Activated T-helper 2 cell treated with anti-CD3 and anti-CD28 coated beads, Interferon-gamma antibody, Interleukin-2, Interleukin-4, amounts not matched to agents 10 μg/mL and 5 μg/mL and 100 μg/mL, durations not matched to agents 14 hours and 24 hours and 36 hours (primary cell): ENCODE results near the gene CNTN1. TPM values are rescaled to one million over a fixed set of nuclear protein-coding genes. Genes with fewer than 3 reads are reported as not detected.

Experiments used
- DNase-seq: peaks from one replicate; pipeline ENCODE4 v3.0.0; 2021; ENCODE audit warnings: low spot score
- H3K27ac Mint-ChIP-seq: one replicate; pipeline ENCODE4 v1.8.0; 2021; ENCODE audit warnings: mixed read lengths
- H3K27me3 Mint-ChIP-seq: one replicate; pipeline ENCODE4 v1.8.0; 2021; ENCODE audit warnings: low read depth, mixed read lengths
- H3K36me3 Mint-ChIP-seq: one replicate; pipeline ENCODE4 v1.8.0; 2021; ENCODE audit warnings: low read depth, mixed read lengths
- H3K4me1 Mint-ChIP-seq: one replicate; pipeline ENCODE4 v1.8.0; 2021; ENCODE audit warnings: low read depth, mixed read lengths
- H3K4me3 Mint-ChIP-seq: one replicate; pipeline ENCODE4 v1.8.0; 2021; ENCODE audit warnings: low read depth, mild to moderate bottlenecking, moderate library complexity, mixed read lengths
- H3K9me3 Mint-ChIP-seq: one replicate; pipeline ENCODE4 v1.8.0; 2021; ENCODE audit warnings: mixed read lengths
- intact Hi-C: fragments of 100-400 bp; cut with micrococcal nuclease; formaldehyde crosslinking; loops from one replicate; pipeline ENCODE4 v1.15.1; 2023
- total RNA-seq: library from RNA; stranded (reverse); gene quantifications from 2 replicates; pipeline ENCODE4 v1.2.3, GENCODE V29; 2022

CNTN1 gene
- not detected in 2 replicates for total RNA-seq

- Mint-ChIP-seq H3K36me3 (no peaks in the 10 kb centered on the region), H3K4me1 (no peaks in the 10 kb centered on the region), H3K4me3 (no peak within 1 kb of the TSS), H3K9me3 (no peaks in the 10 kb centered on the region), H3K27ac (no peak within 1 kb of the TSS), H3K27me3 (peaks cover 22% of the 10 kb centered on the region)
- intact Hi-C loops = no loop called here
- no peak for DNase-seq
Observed at GRCh38 chr12:40691913-40692764, at the start of gene CNTN1. TSS of gene CNTN1 (plus strand) at chr12:40692439.

GRCh38 chr12:40643506-40643905, 48.7 kb upstream of the CNTN1 start:
- intact Hi-C loops = no loop called here

GRCh38 chr12:40643976-40644375, 48.3 kb upstream of the CNTN1 start:
- Mint-ChIP-seq H3K9me3 (peaks cover 6% of the 10 kb centered on the region), H3K4me1 (no peaks in the 10 kb centered on the region), H3K36me3 (no peaks in the 10 kb centered on the region), H3K4me3 (no peak overlapping the region), H3K27me3 (no peaks in the 10 kb centered on the region), H3K27ac (no peak overlapping the region)
- DNase-seq = no peak
- intact Hi-C loops = no loop called here

More at GRCh38 chr12:40643506-40643905, 48.7 kb upstream of the CNTN1 start:
- Mint-ChIP-seq H3K27ac (no peak overlapping the region), H3K36me3 (no peaks in the 10 kb centered on the region), H3K4me3 (no peak overlapping the region), H3K9me3 (peaks cover 6% of the 10 kb centered on the region), H3K27me3 (no peaks in the 10 kb centered on the region), H3K4me1 (no peaks in the 10 kb centered on the region)
- DNase-seq = no peak

GRCh38 chr12:40644708-40645107, 47.5 kb upstream of the CNTN1 start:
- H3K4me1 Mint-ChIP-seq = no peaks in the 10 kb centered on the region
- no peak overlapping the region for H3K4me3 Mint-ChIP-seq
- H3K27ac Mint-ChIP-seq = no peak overlapping the region
- intact Hi-C loops = no loop called here
- no peaks in the 10 kb centered on the region for H3K36me3 Mint-ChIP-seq
- H3K27me3 Mint-ChIP-seq = no peaks in the 10 kb centered on the region
- peaks cover 6% of the 10 kb centered on the region for H3K9me3 Mint-ChIP-seq
- no peak for DNase-seq

- H3K4me1 Mint-ChIP-seq = no peaks in the 10 kb centered on the region
- no peak overlapping the region for H3K4me3 Mint-ChIP-seq
- H3K27me3 Mint-ChIP-seq = no peaks in the 10 kb centered on the region
- H3K27ac Mint-ChIP-seq = no peak overlapping the region
- H3K9me3 Mint-ChIP-seq = peaks cover 6% of the 10 kb centered on the region
- intact Hi-C loops = no loop called here
- H3K36me3 Mint-ChIP-seq = no peaks in the 10 kb centered on the region
- DNase-seq = no peak
Observed at GRCh38 chr12:40645361-40645760, 46.9 kb upstream of the CNTN1 start.

- H3K27ac Mint-ChIP-seq = no peak overlapping the region
- H3K4me3 Mint-ChIP-seq = no peak overlapping the region
- intact Hi-C loops = no loop called here
- H3K4me1 Mint-ChIP-seq = no peaks in the 10 kb centered on the region
- H3K9me3 Mint-ChIP-seq = peaks cover 5% of the 10 kb centered on the region
- DNase-seq = no peak
- H3K36me3 Mint-ChIP-seq = no peaks in the 10 kb centered on the region
- no peaks in the 10 kb centered on the region for H3K27me3 Mint-ChIP-seq
Observed at GRCh38 chr12:40646456-40646855, 45.8 kb upstream of the CNTN1 start.

- intact Hi-C loops = no loop called here
- no peak overlapping the region for H3K27ac Mint-ChIP-seq
- H3K4me1 Mint-ChIP-seq = no peaks in the 10 kb centered on the region
- H3K36me3 Mint-ChIP-seq = no peaks in the 10 kb centered on the region
- DNase-seq = no peak
- no peak overlapping the region for H3K4me3 Mint-ChIP-seq
- peaks cover under 1% of the 10 kb centered on the region for H3K9me3 Mint-ChIP-seq
- H3K27me3 Mint-ChIP-seq = no peaks in the 10 kb centered on the region
Observed at GRCh38 chr12:40646911-40647310, 45.3 kb upstream of the CNTN1 start.

GRCh38 chr12:40647651-40648050, 44.6 kb upstream of the CNTN1 start:
- no peak for DNase-seq
- H3K4me1 Mint-ChIP-seq = no peaks in the 10 kb centered on the region
- H3K27ac Mint-ChIP-seq = no peak overlapping the region
- no peaks in the 10 kb centered on the region for H3K27me3 Mint-ChIP-seq
- H3K9me3 Mint-ChIP-seq = no peaks in the 10 kb centered on the region
- no peak overlapping the region for H3K4me3 Mint-ChIP-seq
- intact Hi-C loops = no loop called here
- no peaks in the 10 kb centered on the region for H3K36me3 Mint-ChIP-seq

- no peaks in the 10 kb centered on the region for H3K9me3 Mint-ChIP-seq
- no peak for DNase-seq
- intact Hi-C loops = no loop called here
- no peaks in the 10 kb centered on the region for H3K27me3 Mint-ChIP-seq
- no peak overlapping the region for H3K27ac Mint-ChIP-seq
- no peak overlapping the region for H3K4me3 Mint-ChIP-seq
- no peaks in the 10 kb centered on the region for H3K4me1 Mint-ChIP-seq
- H3K36me3 Mint-ChIP-seq = no peaks in the 10 kb centered on the region
Observed at GRCh38 chr12:40648519-40648918, 43.7 kb upstream of the CNTN1 start.

GRCh38 chr12:40650038-40650704, 42.1 kb upstream of the CNTN1 start:
- DNase-seq = no peak
- H3K27ac Mint-ChIP-seq = no peak overlapping the region
- H3K4me1 Mint-ChIP-seq = no peaks in the 10 kb centered on the region
- H3K27me3 Mint-ChIP-seq = no peaks in the 10 kb centered on the region
- H3K36me3 Mint-ChIP-seq = no peaks in the 10 kb centered on the region
- H3K4me3 Mint-ChIP-seq = no peak overlapping the region
- no peaks in the 10 kb centered on the region for H3K9me3 Mint-ChIP-seq
- intact Hi-C loops = no loop called here

GRCh38 chr12:40655451-40655850, 36.8 kb upstream of the CNTN1 start:
- Mint-ChIP-seq H3K27ac (no peak overlapping the region), H3K27me3 (no peaks in the 10 kb centered on the region), H3K4me1 (no peaks in the 10 kb centered on the region), H3K4me3 (no peak overlapping the region), H3K9me3 (no peaks in the 10 kb centered on the region), H3K36me3 (no peaks in the 10 kb centered on the region)
- no peak for DNase-seq
- intact Hi-C loops = no loop called here

GRCh38 chr12:40662366-40662765, 29.9 kb upstream of the CNTN1 start:
- intact Hi-C loops = no loop called here
- H3K36me3 Mint-ChIP-seq = no peaks in the 10 kb centered on the region
- no peak overlapping the region for H3K4me3 Mint-ChIP-seq
- H3K9me3 Mint-ChIP-seq = no peaks in the 10 kb centered on the region
- H3K27ac Mint-ChIP-seq = no peak overlapping the region
- no peak for DNase-seq
- no peaks in the 10 kb centered on the region for H3K27me3 Mint-ChIP-seq
- no peaks in the 10 kb centered on the region for H3K4me1 Mint-ChIP-seq

GRCh38 chr12:40663781-40664180, 28.5 kb upstream of the CNTN1 start:
- intact Hi-C loops = no loop called here
- no peaks in the 10 kb centered on the region for H3K4me1 Mint-ChIP-seq
- DNase-seq = no peak

More at GRCh38 chr12:40663781-40664180, 28.5 kb upstream of the CNTN1 start:
- H3K36me3 Mint-ChIP-seq = no peaks in the 10 kb centered on the region
- H3K27me3 Mint-ChIP-seq = no peaks in the 10 kb centered on the region
- no peak overlapping the region for H3K27ac Mint-ChIP-seq
- no peaks in the 10 kb centered on the region for H3K9me3 Mint-ChIP-seq
- H3K4me3 Mint-ChIP-seq = no peak overlapping the region
